Fibroblast of the aortic adventitia (primary cell): ENCODE data around the gene CCDC170. TPM values are rescaled to one million over a fixed set of nuclear protein-coding genes. Genes with fewer than 3 reads are reported as not detected.

Experiments used
- DNase-seq: peaks from one replicate; pipeline ENCODE4 v3.0.0-alpha.2; 2010; ENCODE audit warnings: low read depth
- H3K4me3 ChIP-seq: 2 replicates; pipeline ENCODE4 v1.5.1; 2011; ENCODE audit warnings: low read depth, mild to moderate bottlenecking, control low read depth, low read length, moderate library complexity
- CTCF ChIP-seq: IDR thresholded peaks from 2 replicates; pipeline ENCODE4 v1.5.1; 2011; ENCODE audit warnings: mild to moderate bottlenecking, low read length, control low read depth, inconsistent platforms; ENCODE audit not compliant: insufficient read depth
- total RNA-seq: library from RNA; depleted of rRNA; stranded (reverse); fragments of >200 nt; gene quantifications from 2 replicates; pipeline ENCODE4 v1.2.3, GENCODE V29; 2012; ENCODE audit warnings: low replicate concordance

Gene CCDC170
- total RNA-seq, 1 donor = 0.09 TPM

GRCh38 chr6:151610326-151610725 lies 116.5 kb downstream of the CCDC170 start:
- no peak for DNase-seq
- no peak overlapping the region for H3K4me3 ChIP-seq
- TF ChIP-seq CTCF = no peak

- H3K4me3 ChIP-seq = no peak overlapping the region
- TF ChIP-seq CTCF = no peak
- no peak for DNase-seq
Measured at GRCh38 chr6:151614630-151615029, 120.8 kb downstream of the CCDC170 start.

- DNase-seq = no peak
- no peak for TF ChIP-seq CTCF
- H3K4me3 ChIP-seq = no peak overlapping the region
Measured at GRCh38 chr6:151616091-151616513, 122.3 kb downstream of the CCDC170 start.

GRCh38 chr6:151616600-151616999 lies 122.8 kb downstream of the CCDC170 start:
- no peak for TF ChIP-seq CTCF
- H3K4me3 ChIP-seq = no peak overlapping the region
- no peak for DNase-seq

- H3K4me3 ChIP-seq = no peak overlapping the region
- peak; percentile 4 for DNase-seq
- no peak for TF ChIP-seq CTCF
Measured at GRCh38 chr6:151617539-151617938, 123.7 kb downstream of the CCDC170 start.

GRCh38 chr6:151618717-151619116 lies 124.9 kb downstream of the CCDC170 start:
- DNase-seq = no peak

More at GRCh38 chr6:151618717-151619116, 124.9 kb downstream of the CCDC170 start:
- no peak for TF ChIP-seq CTCF
- no peak overlapping the region for H3K4me3 ChIP-seq
